ENCODE data around the gene UNKL.

Gene UNKL

DNA sequence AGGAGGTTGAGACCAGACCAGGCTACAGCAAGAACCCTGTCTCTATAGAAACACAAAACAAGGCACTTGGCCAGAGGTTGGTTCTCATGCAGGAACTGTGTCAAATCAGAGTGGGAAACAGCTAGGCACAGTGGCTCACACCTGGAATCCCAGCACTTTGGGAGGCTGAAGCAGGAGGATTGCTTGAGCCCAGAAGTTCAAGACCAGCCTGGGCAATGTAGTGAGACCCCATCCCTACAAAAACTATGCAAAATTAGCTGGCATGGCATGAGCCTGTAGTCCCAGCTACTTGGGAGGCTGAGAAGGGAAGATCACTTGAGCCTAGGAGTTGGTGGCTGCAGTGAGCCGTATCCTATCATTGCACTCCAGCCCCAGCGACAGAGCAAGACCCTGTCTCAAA is 1.7 kb downstream of the UNKL start:
- no peak for DNase-seq (ENCODE audit: low read depth)
- TF ChIP-seq, protein P1, sequence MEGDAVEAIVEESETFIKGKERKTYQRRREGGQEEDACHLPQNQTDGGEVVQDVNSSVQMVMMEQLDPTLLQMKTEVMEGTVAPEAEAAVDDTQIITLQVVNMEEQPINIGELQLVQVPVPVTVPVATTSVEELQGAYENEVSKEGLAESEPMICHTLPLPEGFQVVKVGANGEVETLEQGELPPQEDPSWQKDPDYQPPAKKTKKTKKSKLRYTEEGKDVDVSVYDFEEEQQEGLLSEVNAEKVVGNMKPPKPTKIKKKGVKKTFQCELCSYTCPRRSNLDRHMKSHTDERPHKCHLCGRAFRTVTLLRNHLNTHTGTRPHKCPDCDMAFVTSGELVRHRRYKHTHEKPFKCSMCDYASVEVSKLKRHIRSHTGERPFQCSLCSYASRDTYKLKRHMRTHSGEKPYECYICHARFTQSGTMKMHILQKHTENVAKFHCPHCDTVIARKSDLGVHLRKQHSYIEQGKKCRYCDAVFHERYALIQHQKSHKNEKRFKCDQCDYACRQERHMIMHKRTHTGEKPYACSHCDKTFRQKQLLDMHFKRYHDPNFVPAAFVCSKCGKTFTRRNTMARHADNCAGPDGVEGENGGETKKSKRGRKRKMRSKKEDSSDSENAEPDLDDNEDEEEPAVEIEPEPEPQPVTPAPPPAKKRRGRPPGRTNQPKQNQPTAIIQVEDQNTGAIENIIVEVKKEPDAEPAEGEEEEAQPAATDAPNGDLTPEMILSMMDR (IDR thresholded peaks at IDR 0.05; ENCODE audit: control insufficient read depth, extremely low read depth, insufficient read depth): no peak
- no peak overlapping the region for H3K4me3 ChIP-seq (ENCODE audit: low read depth, low read length)

DNA sequence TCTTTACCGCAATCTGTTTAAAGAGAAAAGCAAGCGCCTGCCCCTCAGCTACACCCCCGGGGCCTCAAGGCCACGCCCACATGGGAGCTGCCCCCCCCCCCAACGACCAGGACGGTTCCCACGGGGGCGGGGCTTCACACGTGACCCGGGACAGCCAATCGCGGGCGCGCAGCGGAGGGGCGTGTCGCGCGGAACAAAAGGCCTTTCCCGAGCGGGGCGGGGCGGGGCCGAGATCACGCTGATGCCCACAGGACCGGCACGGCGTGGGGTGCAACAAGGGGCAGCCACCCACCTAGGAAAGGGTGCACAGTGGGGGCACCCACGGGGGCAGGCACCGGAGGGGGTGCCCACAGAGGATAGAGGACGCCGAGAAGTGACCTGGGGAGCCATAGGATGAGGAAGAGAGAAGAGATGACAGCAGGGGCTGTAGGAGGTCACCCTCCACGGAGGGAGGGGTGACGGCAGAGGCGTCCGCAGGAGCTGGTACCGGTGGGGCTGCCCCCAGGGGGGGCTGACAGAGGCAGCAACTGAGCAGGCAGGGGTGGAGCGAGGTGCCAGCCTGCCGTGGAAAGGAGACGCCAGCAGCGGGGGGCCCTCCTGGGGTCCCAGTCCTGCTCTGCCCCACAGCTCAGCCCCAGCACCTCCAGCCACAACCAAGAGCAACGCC is 6.2 kb downstream of the UNKL start:
- peak overlapping the region; percentile 68 for H3K4me3 ChIP-seq (ENCODE audit: low read depth, low read length)
- peak; percentile 44 for DNase-seq (ENCODE audit: low read depth)
- TF ChIP-seq, protein P1 (IDR thresholded peaks at IDR 0.05; ENCODE audit: control insufficient read depth, extremely low read depth, insufficient read depth): no peak

DNA sequence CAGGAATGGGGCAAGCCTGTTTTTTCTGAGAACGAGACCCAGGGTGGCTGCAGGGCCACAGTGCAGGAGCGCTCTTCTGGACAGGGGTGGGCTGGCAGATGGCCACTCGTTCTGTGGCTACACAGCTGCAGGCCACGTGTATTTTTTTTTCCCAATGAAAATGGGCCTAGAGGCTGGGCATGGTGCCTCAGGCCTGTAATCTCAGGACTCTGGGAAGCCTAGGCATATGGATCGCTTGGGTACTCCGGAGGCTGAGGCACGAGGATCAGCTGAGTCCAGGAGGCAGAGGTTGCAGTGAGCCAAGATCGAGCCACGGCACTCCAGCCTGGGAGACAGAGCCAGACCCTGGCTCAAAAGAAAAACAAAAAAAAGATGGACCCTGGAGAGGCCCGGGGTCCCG is 6.8 kb downstream of the UNKL start:
- TF ChIP-seq, protein P1 (IDR thresholded peaks at IDR 0.05; ENCODE audit: control insufficient read depth, extremely low read depth, insufficient read depth): no peak
- peak overlapping the region; percentile 68 for H3K4me3 ChIP-seq (ENCODE audit: low read depth, low read length)
- DNase-seq (ENCODE audit: low read depth): no peak

DNA sequence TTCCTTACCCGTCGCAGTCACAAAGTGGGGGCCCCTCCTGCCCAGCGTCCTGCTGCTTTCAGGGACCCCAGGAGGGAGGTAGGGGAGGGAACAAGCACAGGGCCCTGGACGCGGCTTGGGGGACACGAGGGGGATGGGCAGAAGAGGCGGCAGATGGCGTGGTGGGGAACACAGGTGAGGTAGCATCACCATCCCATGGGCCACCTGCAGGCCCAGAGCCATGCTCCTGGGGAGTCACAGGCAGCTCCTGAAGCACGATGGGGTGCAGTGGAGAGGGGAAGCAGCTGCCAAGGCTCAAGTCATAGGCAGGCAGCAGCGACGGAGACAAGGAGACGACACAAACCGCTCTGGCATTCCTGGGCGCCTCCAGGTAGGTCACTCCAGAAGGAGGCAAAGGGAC is 10.8 kb downstream of the UNKL start:
- H3K4me3 ChIP-seq (ENCODE audit: low read depth, low read length): no peak overlapping the region
- no peak for DNase-seq (ENCODE audit: low read depth)
- TF ChIP-seq, protein P1 (IDR thresholded peaks at IDR 0.05; ENCODE audit: control insufficient read depth, extremely low read depth, insufficient read depth): no peak

DNA sequence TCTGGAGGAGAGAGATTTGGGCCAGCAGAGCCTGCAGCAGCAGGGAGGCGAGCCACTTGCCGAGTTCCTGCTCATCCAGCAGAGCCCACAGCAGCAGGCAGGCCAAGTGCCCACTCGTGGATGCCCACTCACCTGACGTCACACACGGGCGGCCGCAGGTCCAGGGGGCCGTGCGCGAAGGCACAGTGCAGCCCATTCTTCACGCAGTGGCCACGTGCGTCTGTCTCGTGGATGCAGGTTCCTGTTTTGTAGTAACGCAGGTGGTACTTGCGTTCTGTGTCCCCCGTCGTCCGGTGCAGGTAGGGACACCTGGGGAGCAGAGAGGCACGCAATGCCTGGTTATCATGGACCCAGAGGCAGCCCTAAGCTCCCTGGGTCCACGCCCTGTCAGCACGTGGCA is 11.5 kb downstream of the UNKL start:
- no peak for DNase-seq (ENCODE audit: low read depth)
- TF ChIP-seq, protein P1 (IDR thresholded peaks at IDR 0.05; ENCODE audit: control insufficient read depth, extremely low read depth, insufficient read depth): no peak
- H3K4me3 ChIP-seq (ENCODE audit: low read depth, low read length): no peak overlapping the region

DNA sequence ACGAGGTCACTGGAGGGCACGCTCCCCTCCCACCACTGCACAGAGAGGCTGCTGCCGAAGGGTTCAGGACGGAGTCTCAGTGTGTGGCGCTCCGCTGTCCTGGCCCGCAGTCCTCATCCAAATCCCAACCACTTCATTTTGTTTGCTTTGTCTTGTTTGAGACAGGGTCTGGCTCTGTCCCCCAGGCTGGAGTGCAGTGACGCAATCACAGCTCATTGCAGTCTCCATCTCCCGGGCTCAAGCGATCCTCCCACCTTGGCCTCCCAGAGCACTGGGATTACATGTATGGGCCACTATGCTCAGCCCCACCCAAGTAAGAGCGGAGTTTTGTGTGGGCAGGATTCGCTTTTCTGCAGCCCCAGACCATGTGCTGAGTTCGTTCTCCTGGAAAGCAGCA is 12.7 kb downstream of the UNKL start:
- H3K4me3 ChIP-seq (ENCODE audit: low read depth, low read length): no peak overlapping the region
- no peak for DNase-seq (ENCODE audit: low read depth)
- TF ChIP-seq, protein P1 (IDR thresholded peaks at IDR 0.05; ENCODE audit: control insufficient read depth, extremely low read depth, insufficient read depth): no peak
